Renal cortical epithelial cell (primary cell): ENCODE measurements around the gene CASZ1. TPM values are rescaled to one million over a fixed set of nuclear protein-coding genes. Genes with fewer than 3 reads are reported as not detected.

Source experiments
- DNase-seq: peaks from one replicate; pipeline ENCODE4 v3.0.0-alpha.2; 2011; ENCODE audit warnings: low read depth
- total RNA-seq: library from RNA; depleted of rRNA; stranded (reverse); fragments of >200 nt; gene quantifications from 2 replicates; pipeline ENCODE4 v1.2.3, GENCODE V29; 2014

CASZ1 gene
- total RNA-seq, 1 donor from 2014 or later = 8.9 TPM

DNA sequence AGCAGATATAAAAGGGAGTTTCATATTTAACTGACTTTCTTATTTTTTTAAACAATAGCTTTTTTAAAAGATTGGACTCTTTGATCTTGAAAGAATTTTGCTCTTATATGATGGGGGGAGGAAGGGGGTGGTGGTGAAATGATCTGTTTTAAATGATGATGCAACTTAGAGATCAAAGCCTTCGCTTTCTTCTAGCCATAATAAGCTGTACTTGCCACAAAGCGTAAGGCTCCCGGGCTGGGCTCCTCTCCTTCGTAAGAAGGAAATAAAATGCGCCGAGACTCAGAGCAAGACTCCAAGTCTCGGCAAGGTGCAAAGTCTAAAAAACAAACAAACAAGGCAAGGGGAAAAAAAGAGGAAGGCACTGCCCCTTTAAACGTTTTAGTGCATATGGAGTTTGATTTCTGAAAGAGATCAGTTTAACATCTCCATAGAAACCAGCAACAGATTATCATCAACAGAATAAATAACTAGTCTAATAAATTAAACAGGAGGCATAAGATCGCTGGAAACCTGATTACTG lies 3.3 kb downstream of the CASZ1 start:
- peak; percentile 23 for DNase-seq

DNA sequence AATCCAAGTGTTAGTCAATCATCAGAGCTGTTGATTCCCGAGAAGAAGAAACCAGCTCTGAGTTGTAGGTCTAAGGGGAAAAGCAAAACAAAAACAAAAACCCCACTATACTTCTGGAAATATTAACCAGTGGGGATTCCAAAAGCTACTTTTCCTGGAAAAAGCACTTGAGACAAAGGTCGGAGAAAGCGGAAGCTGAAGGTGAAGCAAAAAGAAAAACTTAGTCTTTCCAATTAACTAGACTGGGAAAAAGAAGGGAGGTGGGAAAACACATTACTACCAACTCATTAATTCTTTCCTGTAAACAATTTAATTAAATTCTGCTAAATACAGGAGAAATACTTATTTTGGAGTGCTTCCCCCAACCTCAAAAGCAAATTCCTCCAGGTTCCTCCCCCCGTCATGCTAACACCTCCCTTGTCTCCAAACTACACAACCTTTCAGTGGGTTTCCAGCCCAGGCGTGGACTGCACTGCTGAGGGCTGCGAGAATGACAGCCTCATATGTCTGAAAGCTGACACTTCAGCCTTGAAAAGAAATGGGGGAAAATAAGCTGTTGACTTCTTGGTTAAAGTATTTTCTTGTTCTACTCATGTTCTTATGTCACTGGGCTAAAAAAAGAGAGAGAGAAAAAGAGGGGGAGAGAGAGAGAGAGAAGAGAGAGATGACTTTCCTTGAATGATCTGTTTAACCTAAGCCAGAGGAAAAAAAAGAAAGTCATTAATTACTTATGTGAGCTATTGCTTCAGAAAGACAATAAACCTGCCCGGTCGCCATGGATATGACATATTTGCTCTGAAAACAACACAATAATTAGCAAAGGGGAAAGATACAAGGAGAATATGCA lies 5.1 kb downstream of the CASZ1 start:
- DNase-seq = peak; percentile 70

DNA sequence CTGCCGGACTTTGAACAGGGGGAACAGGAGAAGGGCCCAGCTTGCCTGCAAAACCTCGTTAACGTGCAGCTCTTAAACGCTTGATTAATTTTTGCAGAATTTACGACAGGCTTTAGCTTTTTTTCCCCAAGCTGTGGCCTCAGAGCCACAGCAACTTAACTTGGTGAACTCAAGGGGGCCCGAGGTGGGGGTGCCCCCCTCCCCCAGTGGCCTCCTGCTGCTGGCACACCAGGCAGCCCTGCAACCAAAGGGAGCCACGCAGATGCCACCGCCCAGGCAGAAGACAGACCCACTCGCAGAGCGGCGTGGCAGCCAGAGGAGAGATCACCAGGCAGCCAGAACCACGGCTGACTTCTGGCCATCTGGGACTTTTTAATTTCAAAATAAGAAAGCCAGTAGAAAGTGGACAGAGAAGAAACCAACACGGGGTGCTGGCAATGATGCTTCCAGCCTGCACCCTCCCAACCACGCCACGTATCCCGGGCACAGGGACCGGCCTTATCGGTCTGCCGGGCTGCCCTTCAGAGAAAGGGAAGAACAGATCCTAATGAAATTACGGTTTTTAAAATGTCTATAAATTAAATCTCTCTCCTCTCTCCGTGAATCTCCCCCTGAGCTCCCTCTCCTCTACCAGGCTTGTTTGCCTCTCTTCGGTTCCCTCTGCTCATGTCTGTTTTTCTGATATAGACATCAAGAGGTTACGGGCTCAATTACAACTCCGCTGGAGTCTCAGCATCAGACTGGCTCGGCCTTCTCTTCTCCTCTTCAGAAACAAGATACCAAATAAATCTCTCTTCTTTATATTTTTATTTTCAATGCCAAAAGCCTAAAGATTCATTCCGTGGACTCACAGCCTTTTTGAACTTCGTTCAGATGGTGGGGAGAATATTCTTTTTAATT lies 6.4 kb downstream of the CASZ1 start:
- DNase-seq = no peak

DNA sequence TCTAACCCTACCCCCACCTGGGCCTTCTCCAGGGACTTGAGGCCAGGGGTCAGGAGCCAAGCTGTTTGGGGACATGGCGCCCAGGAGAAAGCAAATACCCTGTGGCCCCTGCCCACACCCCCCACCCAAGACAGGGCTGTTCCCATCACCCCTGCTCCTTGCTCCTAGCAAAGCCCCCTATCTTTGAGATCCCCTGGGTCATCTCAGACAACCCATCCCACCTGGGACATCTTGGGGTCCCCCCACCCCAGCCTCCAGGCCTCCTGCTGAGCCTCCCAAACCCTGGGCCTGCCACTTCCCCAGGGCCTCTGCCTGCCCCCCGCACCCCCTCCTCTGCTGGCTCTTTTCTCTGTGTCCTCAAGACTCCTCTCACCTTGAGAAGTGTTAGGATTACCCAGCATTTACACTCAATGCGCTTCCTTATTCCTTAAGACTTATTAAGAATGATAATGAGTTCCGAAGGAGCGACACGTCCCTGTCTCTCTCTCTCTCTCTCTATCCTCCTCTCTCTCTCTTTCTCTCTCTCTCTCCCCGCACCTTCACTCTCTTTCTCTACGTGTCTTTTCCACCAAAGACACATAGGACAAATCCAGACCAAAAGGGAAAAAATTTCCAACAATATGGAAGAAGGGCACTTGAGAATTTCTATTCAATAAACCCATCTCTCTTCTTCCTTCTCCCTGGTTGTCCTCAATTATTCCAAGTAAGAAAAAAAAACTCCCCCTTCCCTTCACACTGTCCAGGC lies 7.2 kb downstream of the CASZ1 start:
- no peak for DNase-seq

DNA sequence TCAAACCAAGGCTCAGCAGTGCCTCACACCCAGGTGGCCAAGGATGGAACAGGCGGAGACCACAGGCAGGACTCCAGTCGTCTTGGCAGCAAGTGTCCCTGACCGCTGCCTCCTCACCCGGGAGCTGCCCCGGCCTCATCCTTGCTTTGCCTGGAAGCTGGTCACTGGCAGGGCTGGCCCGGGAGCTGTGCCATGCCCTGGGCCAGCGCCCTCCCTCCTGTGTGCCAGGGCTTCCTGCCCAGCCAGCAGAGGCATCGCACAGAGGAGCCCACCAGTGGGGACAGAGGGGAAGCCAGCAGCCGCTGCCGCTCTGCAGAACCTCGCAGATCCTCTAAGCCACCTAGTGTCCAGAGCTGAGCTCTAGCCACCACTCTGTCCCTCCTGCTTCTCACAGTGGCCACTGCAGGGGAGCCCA lies 7.8 kb downstream of the CASZ1 start:
- no peak for DNase-seq

DNA sequence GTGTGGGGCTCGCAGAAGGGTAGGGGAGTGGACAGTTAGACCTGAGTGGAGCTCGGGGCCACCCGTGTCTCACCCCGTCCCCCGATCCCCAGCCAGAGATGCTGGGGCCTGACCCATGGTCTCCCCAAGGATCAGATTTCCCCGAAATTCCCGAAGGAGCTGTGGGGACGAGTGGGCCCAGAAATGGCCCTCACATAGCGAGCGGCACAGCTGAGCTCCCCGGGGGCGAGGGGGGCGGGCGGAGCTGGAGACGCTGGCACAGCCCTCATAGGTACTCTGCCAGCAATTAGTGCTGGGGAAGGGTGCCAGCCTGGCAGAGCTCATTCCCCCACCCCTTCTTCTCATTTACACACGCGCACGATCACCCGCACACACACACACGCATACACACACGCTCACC lies 9.2 kb downstream of the CASZ1 start:
- DNase-seq = no peak

DNA sequence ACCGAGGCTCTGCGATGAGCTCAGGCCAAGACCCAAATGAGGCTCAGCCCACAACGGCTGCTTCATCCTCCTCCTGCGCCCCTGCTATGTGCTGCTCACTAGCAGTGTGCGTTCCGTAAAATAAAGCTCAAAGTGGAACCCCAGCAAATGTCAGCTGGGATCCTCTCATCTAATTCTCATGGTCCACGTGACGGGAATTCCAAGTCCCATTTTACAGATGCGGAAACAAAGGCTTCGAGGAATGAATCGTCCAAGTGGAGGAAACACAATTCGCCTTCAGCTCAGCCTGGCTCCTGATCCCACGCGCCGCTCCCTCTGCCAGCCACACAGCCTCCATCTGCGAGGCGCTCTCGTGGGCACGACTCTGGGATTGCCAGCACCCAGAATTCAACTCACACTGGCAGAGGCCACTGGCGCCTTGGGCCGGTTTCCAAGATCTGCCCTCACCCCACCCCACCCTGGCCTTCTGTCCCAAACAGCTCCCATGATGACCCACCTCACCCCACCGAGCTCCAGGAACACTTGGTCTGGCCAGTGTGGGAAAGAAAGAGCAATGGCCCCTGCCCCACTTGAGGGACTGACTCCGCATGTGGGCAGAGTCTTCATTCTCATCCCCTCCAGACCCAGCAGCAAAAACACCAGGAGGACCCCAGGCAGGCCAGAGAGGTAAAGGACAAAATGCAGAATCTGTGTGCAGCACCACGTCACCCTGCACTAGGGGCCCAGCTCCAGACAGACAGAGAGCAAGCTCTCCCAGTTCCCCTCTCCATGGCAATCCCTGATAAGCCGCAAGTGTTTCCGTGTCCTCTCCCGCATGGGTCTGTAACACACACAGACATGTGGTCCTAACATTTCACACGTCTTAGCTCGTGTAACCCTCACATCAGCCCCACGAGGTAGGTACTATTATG lies 10.5 kb downstream of the CASZ1 start:
- no peak for DNase-seq

DNA sequence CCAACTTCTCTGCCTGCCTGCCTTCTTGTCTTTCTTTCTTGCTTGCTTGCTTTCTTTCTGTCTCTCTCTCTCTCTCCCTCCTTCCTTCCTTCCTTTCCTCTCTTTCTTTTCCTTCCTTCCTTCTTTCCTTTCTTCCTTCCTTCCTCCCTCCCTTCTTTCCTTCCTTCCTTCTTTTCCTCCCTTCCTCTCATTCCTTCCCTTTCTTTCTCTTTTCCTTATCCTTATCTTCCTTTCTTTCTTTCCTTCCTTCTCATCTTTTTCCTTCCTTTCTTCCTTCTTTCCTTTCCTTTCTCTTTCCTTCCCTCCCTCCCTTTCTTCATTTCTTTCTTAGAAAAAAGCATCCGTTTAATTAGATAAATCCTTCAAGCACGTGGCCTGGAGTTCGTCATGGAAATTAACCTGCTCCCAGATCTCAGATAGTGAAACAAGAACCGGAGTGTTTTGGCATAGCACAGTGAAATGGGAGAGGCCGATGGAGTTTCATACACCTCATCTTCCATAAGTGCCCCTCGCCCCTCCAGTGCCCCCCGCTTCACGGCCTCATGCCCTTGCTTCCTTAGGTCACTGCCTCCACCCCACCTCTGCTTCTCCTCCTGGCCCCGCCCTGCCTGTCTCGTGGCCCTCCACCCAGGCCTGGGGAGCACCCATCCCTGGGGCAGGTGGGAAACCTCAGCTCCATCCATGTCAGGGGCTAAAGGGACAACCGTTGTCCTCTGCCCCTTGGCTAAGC lies 11.3 kb downstream of the CASZ1 start:
- DNase-seq = no peak

DNA sequence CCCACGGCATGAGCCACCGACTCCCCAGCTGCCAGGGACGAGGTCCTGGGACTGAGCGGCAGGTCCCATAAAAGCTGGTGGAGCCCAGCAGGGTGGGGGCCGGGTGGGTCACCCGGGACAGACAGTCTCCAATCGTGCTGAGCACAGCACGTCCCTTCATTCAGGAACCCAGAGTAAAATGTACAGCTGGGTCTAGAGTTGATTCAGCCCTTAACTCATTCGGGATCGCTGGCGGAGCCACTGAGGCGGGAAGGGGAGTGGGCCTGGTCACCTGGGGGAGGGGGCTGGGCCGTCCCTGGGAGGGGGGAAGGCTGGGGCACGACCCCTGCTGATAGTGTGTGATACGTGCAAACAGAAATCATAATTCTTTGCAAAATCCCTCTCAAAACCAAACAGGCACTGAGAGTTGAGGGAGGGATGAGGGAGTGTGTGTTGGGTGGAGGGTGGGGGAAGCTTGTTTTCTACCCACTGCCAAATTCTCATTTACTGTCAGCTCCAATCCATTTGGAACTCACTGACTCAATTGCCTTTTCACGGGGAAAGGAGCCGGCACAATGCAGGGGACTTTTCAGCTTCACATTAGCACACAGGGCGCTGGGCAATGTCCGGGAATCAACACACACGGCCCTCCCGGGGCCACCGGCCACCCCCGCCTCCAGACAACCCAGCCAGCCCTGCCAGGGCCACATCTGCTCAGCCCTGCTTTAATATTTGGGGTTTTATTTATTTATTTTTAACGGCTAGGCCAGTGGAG lies 13.8 kb downstream of the CASZ1 start:
- DNase-seq = no peak

DNA sequence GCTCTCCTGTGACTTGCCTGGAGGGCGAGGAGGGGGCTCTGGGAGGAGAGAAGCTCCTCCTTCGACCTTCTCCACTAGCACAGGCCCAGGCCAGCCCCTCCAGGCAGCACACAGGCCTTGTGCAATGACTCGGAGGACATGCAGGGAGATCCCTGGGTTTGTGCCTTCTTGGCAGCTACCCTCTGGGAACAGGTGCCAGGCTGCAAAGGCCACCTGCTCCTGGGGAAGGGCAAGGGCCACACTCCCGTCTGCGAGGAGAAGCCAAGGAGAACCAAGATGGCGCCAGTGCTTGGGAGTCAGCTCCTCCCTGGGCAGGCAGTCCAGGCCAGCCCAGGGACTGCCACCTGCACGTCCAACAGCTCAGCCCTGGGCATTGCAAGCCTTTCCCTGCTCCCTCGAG lies 15.3 kb downstream of the CASZ1 start:
- no peak for DNase-seq

DNA sequence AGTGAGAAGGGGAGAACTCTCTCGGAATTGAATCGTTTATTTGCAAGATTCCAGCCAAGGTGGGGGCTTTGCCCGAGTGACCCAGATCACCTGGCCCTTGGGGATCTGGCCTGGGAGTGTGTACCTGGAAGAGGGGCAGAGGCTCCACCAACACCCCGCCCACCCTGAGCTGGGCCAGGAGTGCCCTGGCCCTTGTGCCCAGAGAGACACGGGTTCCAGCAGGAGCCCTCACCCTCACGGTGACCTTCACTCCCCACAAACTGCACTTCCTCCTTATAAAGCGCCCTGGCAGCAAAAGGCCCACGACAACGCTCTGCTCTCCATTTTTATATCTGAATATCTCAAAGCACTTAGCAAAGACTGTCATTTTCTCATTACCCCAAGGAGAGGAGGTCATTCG lies 16.6 kb downstream of the CASZ1 start:
- no peak for DNase-seq

DNA sequence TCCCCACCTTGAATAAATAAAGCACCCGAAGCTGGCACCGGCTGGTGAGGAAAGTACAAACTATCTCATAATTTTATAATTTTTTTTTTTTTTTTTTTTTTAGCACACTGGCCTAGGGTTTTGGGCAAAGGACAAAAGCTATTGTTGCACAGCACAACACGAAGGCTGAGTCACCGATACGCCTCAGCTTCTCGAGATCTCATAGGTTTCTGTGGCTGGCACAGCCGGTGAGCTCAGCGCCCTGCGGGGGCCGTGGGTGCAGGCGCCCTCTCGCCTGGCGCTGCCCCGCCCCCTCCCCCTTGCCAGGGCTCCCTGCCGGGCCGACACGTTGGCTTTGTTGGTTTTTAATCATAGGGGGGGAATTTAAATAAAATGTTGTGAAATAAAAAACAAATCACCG lies 17.2 kb downstream of the CASZ1 start:
- peak; percentile 83 for DNase-seq

DNA sequence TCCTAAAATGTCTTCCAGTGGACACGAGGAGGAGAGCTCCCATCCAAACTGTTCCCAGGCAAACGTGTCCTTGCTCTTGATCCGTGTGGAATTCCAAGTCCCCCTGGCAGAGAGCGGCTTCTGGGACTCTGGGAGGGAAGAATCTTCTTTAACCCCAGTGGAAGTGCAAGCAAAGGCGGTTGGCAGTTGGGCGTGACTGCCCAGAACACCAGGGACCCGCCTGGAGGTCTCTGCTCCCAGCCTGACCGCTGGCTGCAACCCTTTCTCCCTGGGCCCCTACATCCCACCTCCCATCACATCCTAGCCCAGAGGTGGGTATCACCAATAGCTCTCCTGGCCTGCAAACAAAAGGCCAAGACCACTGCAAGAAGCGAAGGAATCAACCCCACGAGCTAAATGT lies 17.8 kb downstream of the CASZ1 start:
- DNase-seq = no peak

DNA sequence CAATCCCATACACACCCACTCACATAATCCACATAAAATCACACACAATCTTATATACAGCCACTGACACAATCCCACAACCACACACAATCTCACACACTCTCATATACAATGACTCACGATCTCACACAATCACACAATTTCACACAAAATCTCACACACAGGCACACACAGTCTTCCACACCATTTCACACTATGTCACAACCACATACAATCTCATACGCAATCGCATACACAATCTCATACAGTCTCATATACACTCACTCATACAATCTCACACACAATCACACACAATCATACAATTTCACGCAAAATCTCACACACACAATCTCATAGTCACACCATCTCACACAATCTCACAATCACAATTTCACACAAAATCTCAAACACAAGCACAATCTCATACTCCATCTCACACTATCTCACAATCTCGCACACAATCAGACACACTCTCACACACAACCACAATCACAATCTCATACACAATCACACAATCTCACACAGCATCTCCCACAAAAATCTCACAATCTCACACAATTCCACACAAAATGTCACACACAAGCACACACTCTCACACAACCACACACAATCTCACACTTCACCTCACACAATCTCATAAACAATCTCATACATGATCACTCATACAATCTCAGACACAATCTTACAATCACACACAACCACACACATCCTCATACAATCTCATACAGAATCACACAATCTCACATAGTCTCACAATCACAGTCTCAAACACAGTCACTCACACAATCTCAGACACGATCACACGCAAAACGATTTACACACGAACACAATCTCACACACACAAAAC lies 18.5 kb downstream of the CASZ1 start:
- DNase-seq = no peak

DNA sequence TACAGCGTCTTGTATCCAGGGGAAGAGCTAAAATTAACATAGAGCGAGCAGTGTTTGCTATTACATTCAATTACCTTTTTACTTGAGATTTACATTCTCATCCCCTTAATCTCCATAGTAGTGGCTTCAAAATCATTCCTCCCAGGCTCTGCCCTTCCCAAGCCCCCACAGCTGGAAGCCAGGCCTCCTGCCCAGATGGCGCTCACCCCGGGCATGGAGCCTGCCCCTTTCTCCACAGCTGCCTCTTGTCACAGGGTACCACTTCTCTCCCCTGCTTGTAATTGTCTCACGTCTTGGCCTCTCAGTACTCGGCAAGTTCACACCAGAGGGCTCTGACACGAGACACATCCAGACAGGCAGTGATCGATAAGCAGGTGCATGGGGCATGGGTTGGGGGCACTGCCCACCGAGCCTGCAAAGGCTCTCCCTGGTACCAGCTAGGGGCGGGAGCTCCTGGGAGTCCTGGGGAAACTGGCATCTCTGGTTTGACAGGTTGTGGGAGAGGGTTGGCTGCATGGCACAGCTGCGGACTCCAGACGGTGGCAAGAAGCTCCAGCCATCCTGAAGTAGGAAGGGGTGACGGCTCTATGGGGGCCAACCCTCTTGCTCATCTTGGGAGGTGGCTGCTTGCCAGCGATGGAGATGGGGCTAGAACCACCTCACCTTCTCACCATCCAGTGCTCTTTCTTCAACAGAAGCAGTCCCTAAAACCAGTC lies 20.1 kb downstream of the CASZ1 start:
- DNase-seq = no peak

DNA sequence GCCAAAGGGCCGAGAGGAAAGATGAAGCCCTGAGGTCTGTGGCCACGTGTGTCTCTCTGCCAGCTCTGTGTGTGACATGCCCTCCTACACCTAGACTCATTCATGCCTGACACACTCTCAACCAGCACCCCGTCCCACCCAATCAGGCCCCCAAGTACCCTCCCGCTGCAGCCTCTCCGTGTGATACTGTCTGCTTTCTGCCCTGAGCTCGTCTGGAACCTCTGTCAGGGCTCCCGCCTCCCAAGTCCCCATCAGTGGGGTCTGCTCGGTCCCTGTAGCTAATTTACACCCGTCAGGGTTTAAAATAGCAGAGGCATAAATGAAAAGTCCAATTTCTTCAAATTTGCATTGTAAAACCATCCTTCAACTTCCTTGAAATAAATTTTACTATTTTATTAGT lies 20.7 kb downstream of the CASZ1 start:
- no peak for DNase-seq

DNA sequence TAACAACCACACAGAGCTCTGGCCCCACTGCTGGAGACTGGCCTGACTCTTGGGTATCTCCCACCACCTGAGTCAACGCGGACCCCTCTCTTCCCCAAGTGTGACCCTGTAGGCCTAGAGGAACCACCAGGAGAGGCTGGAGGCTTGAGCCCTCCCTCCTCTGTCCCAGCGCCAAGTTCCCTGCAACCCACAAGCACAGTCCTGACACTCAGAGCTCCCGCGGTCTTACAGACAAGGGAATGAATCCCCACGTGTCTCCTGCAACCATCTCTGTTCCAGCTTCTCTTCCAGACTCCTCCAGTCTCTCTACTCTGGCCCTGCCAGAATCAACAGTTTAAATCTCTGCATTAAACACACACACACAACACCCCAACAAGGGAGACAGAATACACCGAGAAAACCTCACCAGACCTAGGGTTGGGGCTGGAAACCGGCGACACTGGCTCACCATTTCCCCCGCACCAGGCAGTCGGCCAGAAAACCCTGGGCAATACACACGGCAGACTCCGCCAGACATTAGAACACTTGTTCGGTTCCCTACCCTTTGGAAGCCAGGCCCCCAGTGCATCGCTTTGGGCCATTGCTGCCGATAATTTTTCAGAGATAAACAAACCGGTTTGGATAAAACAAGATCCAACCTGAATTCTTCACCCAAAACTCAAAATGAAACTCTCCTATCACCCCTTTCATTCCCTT lies 21.7 kb downstream of the CASZ1 start:
- no peak for DNase-seq
